ENCODE results near the gene RNPS1. TPM values are rescaled to one million over a fixed set of nuclear protein-coding genes. Genes with fewer than 3 reads are reported as not detected.

The RNPS1 gene
- total RNA-seq, 4 donors from 2014 or later = 101 to 127 (median 114) TPM

DNA sequence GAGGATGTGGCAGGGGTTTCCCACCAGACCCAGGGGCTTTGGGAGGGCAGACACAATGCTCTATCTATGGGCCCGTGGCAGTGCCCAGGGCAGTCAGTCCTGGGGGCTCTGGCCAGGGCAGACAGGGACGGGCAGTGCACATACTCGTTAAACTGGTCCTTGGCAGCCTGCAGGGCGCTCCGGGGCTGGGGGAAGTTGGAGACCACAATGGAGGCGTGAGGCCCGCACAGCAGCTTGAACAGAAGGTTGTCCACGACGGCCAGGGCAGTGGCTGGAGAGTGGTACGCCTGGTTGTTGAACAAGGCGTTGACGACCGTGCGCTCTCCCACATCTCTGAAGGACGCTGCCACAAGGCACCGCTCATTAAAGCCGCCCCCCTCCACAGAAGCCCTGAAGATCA, 18.6 kb upstream of the RNPS1 start:
- WGBS, 2 donors = 86 to 91% methylated on average over 15 to 17 of the region's 17 CpGs
- Histone ChIP-seq H3K4me1 (peaks cover 0 to 3% (median 0%) of the 10 kb centered on the region in 4 donors), H3K36me3 (peaks cover 0 to 93% (median 0%) of the 10 kb centered on the region in 3 donors), H3K9me3 (no peaks in the 10 kb centered on the region), H3K27me3 (no peaks in the 10 kb centered on the region), H3K27ac (no peak overlapping the region), H3K4me3 (no peak overlapping the region)
- DNase-seq (ENCODE audit: low spot score in 2 of 2) = no peak
- no peak for TF ChIP-seq POLR2A (IDR thresholded peaks at IDR 0.05)
- TF ChIP-seq, protein P1, sequence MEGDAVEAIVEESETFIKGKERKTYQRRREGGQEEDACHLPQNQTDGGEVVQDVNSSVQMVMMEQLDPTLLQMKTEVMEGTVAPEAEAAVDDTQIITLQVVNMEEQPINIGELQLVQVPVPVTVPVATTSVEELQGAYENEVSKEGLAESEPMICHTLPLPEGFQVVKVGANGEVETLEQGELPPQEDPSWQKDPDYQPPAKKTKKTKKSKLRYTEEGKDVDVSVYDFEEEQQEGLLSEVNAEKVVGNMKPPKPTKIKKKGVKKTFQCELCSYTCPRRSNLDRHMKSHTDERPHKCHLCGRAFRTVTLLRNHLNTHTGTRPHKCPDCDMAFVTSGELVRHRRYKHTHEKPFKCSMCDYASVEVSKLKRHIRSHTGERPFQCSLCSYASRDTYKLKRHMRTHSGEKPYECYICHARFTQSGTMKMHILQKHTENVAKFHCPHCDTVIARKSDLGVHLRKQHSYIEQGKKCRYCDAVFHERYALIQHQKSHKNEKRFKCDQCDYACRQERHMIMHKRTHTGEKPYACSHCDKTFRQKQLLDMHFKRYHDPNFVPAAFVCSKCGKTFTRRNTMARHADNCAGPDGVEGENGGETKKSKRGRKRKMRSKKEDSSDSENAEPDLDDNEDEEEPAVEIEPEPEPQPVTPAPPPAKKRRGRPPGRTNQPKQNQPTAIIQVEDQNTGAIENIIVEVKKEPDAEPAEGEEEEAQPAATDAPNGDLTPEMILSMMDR (IDR thresholded peaks at IDR 0.05) = no peak
- no peak for TF ChIP-seq EP300 (IDR thresholded peaks at IDR 0.05)

GRCh38 chr16:2285731-2286191, 17.8 kb upstream of the RNPS1 start:
- H3K4me1 ChIP-seq = peaks cover 0 to 3% (median 0%) of the 10 kb centered on the region in 4 donors
- no peaks in the 10 kb centered on the region for H3K27me3 ChIP-seq
- no peaks in the 10 kb centered on the region for H3K9me3 ChIP-seq
- WGBS, 2 donors = 73 to 75% methylated on average over 11 to 13 of the region's 13 CpGs
- TF ChIP-seq POLR2A (IDR thresholded peaks at IDR 0.05) (no peak), EP300 (IDR thresholded peaks at IDR 0.05) (no peak)
- TF ChIP-seq, protein P1 (IDR thresholded peaks at IDR 0.05) = no peak
- DNase-seq (ENCODE audit: low spot score in 2 of 2) = no peak
- H3K27ac ChIP-seq = no peak overlapping the region
- H3K4me3 ChIP-seq = no peak overlapping the region
- H3K36me3 ChIP-seq = peaks cover 0 to 93% (median 0%) of the 10 kb centered on the region in 3 donors

GRCh38 chr16:2284797-2285576, 17.1 kb upstream of the RNPS1 start:
- H3K27ac ChIP-seq = no peak overlapping the region
- H3K36me3 ChIP-seq = peaks cover 0 to 93% (median 0%) of the 10 kb centered on the region in 3 donors
- H3K4me1 ChIP-seq = peaks cover 0 to 3% (median 0%) of the 10 kb centered on the region in 4 donors
- no peak overlapping the region for H3K4me3 ChIP-seq
- H3K9me3 ChIP-seq = no peaks in the 10 kb centered on the region
- WGBS, 2 donors = 79 to 85% methylated on average over 29 to 34 of the region's 35 CpGs
- H3K27me3 ChIP-seq = no peaks in the 10 kb centered on the region
- TF ChIP-seq, protein P1 (IDR thresholded peaks at IDR 0.05) = no peak
- no peak for TF ChIP-seq POLR2A (IDR thresholded peaks at IDR 0.05)
- no peak for TF ChIP-seq EP300 (IDR thresholded peaks at IDR 0.05)
- DNase-seq (ENCODE audit: low spot score in 2 of 2) = no peak

GRCh38 chr16:2284001-2284770, 16.3 kb upstream of the RNPS1 start:
- no peaks in the 10 kb centered on the region for H3K27me3 ChIP-seq
- no peak overlapping the region for H3K27ac ChIP-seq
- H3K36me3 ChIP-seq = peaks cover 0 to 93% (median 0%) of the 10 kb centered on the region in 3 donors
- no peak overlapping the region for H3K4me3 ChIP-seq
- H3K4me1 ChIP-seq = peaks cover 0 to 3% (median 0%) of the 10 kb centered on the region in 4 donors
- no peak for DNase-seq (ENCODE audit: low spot score in 2 of 2)
- WGBS, 2 donors = 84 to 86% methylated on average over 18 to 37 of the region's 37 CpGs
- TF ChIP-seq POLR2A (IDR thresholded peaks at IDR 0.05) = no peak
- TF ChIP-seq EP300 (IDR thresholded peaks at IDR 0.05) = no peak
- no peaks in the 10 kb centered on the region for H3K9me3 ChIP-seq

DNA sequence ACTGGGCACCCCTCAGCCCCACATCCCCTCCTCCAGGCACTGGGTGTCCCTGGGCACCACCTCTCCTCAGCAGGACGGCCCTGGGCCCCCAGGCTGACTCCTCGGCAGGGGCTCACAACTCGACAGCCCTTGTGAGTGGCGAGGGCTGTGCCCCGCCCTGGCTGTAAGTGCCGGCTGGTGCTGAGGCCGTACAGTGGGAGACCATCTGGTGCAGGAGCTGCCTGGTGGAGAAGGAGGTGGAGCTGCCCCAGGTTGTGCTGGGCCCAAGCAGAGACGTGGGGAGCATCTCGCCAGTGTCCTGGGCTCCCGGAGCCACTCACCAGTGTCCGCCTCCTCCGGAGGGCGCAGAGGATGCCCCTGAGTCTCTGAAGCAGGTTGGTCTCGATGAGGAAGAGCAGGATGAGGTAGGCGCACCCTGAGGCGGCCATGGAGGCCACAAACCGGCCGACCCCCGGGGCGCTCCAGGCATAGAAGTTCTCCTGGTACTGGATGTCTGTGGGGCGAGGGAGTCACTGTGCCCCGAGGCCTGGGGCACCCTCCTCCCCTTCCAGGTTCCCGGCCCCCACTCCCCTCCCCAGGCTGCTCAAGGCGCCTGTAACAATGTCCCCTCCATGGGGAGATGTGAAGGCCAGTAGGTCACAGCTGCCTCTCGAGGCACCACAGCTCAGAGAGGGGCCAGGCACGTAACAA, 15.1 kb upstream of the RNPS1 start:
- TF ChIP-seq POLR2A (IDR thresholded peaks at IDR 0.05) (no peak), EP300 (IDR thresholded peaks at IDR 0.05) (no peak)
- TF ChIP-seq, protein P1 (IDR thresholded peaks at IDR 0.05) = no peak
- WGBS, 2 donors = 81 to 85% methylated on average over 24 of the region's 26 CpGs
- H3K36me3 ChIP-seq = peaks cover 0 to 93% (median 0%) of the 10 kb centered on the region in 3 donors

More for the DNA sequence above, 15.1 kb upstream of the RNPS1 start:
- DNase-seq (ENCODE audit: low spot score in 2 of 2) = no peak
- no peak overlapping the region for H3K4me3 ChIP-seq
- peaks cover 0 to 3% (median 0%) of the 10 kb centered on the region in 4 donors for H3K4me1 ChIP-seq
- H3K27ac ChIP-seq = no peak overlapping the region
- no peaks in the 10 kb centered on the region for H3K27me3 ChIP-seq
- no peaks in the 10 kb centered on the region for H3K9me3 ChIP-seq
